Suppressor macrophage treated with lipopolysaccharide for 4 hours (primary cell): ENCODE measurements around the gene C19orf85.

Source experiments
- DNase-seq: peaks from one replicate; pipeline ENCODE4 v3.0.0-alpha.2; 2020

The C19orf85 gene

GRCh38 chr19:55474269-55475265 lies 10.0 kb upstream of the C19orf85 start:
- DNase-seq = no peak

- no peak for DNase-seq
Measured at GRCh38 chr19:55473225-55474012, 8.9 kb upstream of the C19orf85 start.

GRCh38 chr19:55472463-55472862 lies 7.9 kb upstream of the C19orf85 start:
- DNase-seq = no peak

- no peak for DNase-seq
Measured at GRCh38 chr19:55471266-55471665, 6.7 kb upstream of the C19orf85 start.

GRCh38 chr19:55468054-55468393 lies 3.5 kb upstream of the C19orf85 start:
- no peak for DNase-seq

- DNase-seq = peak; percentile 64
Measured at GRCh38 chr19:55467236-55468053, 2.9 kb upstream of the C19orf85 start.

GRCh38 chr19:55466241-55466614 lies 1.7 kb upstream of the C19orf85 start:
- DNase-seq = no peak

- DNase-seq = no peak
Measured at GRCh38 chr19:55465460-55466240, 1.1 kb upstream of the C19orf85 start.

GRCh38 chr19:55464039-55464661 lies 401 bp downstream of the C19orf85 start:
- no peak for DNase-seq

- DNase-seq = no peak
Measured at GRCh38 chr19:55463583-55464031, 944 bp downstream of the C19orf85 start.

- no peak for DNase-seq
Measured at GRCh38 chr19:55462722-55463121, 1.8 kb downstream of the C19orf85 start.

- peak; percentile 36 for DNase-seq
Measured at GRCh38 chr19:55461974-55462626, 2.5 kb downstream of the C19orf85 start.

- peak; percentile 100 for DNase-seq
Measured at GRCh38 chr19:55461259-55461973, 3.1 kb downstream of the C19orf85 start, which contains the start of gene ISOC2. TSS of gene ISOC2 (minus strand) at chr19:55461642. CDS start at chr19:55456486, 5,156 bp downstream.

- peak; percentile 71 for DNase-seq
Measured at GRCh38 chr19:55460670-55461258, 3.8 kb downstream of the C19orf85 start.

- peak; percentile 8 for DNase-seq
Measured at GRCh38 chr19:55459950-55460657, 4.4 kb downstream of the C19orf85 start.

- DNase-seq = no peak
Measured at GRCh38 chr19:55459551-55459949, 5.0 kb downstream of the C19orf85 start.

- no peak for DNase-seq
Measured at GRCh38 chr19:55457683-55458457, 6.7 kb downstream of the C19orf85 start.

GRCh38 chr19:55456347-55456746 lies 8.2 kb downstream of the C19orf85 start:
- DNase-seq = no peak
